Activated T-cell treated with anti-CD3 and anti-CD28 coated beads, Interleukin-2, amount 50 U/mL, for 4 hours (primary cell): ENCODE measurements around the gene ASCL5. TPM values are rescaled to one million over a fixed set of nuclear protein-coding genes. Genes with fewer than 3 reads are reported as not detected.

ENCODE experiments used
- ATAC-seq, 2 donors: fragments of 200-7000 bp; cut with Tn5 transposase; one replicate each; pipeline ENCODE4 v1.10.0; 2021
- DNase-seq: peaks from one replicate; pipeline ENCODE4 v3.0.0-alpha.2; 2020
- H3K27me3 Mint-ChIP-seq: one replicate; pipeline ENCODE4 v1.8.0; 2021; ENCODE audit warnings: low read depth, mixed read lengths
- H3K36me3 Mint-ChIP-seq: one replicate; pipeline ENCODE4 v1.8.0; 2022; ENCODE audit warnings: mixed read lengths; ENCODE audit not compliant: insufficient read depth
- H3K4me1 Mint-ChIP-seq: one replicate; pipeline ENCODE4 v1.8.0; 2021; ENCODE audit warnings: low read depth, mixed read lengths
- H3K4me3 Mint-ChIP-seq: one replicate; pipeline ENCODE4 v1.8.0; 2021; ENCODE audit warnings: mild to moderate bottlenecking, moderate library complexity, mixed read lengths
- H3K9me3 Mint-ChIP-seq: one replicate; pipeline ENCODE4 v1.8.0; 2021; ENCODE audit warnings: mixed read lengths
- total RNA-seq, 3 donors: library from RNA; stranded (reverse); gene quantifications; one replicate each; pipeline ENCODE4 v1.2.1, GENCODE V29; 2021

Gene ASCL5
- total RNA-seq, 3 donors from 2014 or later, result not detected

- DNase-seq (no peak), ATAC-seq (no peak)
- Mint-ChIP-seq H3K9me3 (no peaks in the 10 kb centered on the region), H3K4me1 (peaks cover 6% of the 10 kb centered on the region), H3K36me3 (no peaks in the 10 kb centered on the region), H3K27me3 (peaks cover 13% of the 10 kb centered on the region), H3K4me3 (no peak overlapping the region)
Measured at GRCh38 chr1:201084295-201084694, 42.7 kb downstream of the ASCL5 start.

GRCh38 chr1:201083741-201084140, 43.2 kb downstream of the ASCL5 start:
- ATAC-seq, result no peak
- no peaks in the 10 kb centered on the region for H3K36me3 Mint-ChIP-seq

GRCh38 chr1:201080135-201080534, 46.8 kb downstream of the ASCL5 start:
- no peaks in the 10 kb centered on the region for H3K9me3 Mint-ChIP-seq
- peaks cover 6% of the 10 kb centered on the region for H3K4me1 Mint-ChIP-seq
- H3K36me3 Mint-ChIP-seq, result no peaks in the 10 kb centered on the region
- peaks cover 2% of the 10 kb centered on the region for H3K27me3 Mint-ChIP-seq
- ATAC-seq (no peak), DNase-seq (no peak)
- H3K4me3 Mint-ChIP-seq, result no peak overlapping the region

More at GRCh38 chr1:201083741-201084140, 43.2 kb downstream of the ASCL5 start:
- Mint-ChIP-seq H3K9me3 (no peaks in the 10 kb centered on the region), H3K27me3 (peaks cover 15% of the 10 kb centered on the region), H3K4me3 (no peak overlapping the region), H3K4me1 (peaks cover 6% of the 10 kb centered on the region)
- no peak for DNase-seq

- no peak for DNase-seq
- Mint-ChIP-seq H3K4me3 (no peak overlapping the region), H3K9me3 (no peaks in the 10 kb centered on the region), H3K4me1 (no peaks in the 10 kb centered on the region), H3K27me3 (peaks cover 2% of the 10 kb centered on the region), H3K36me3 (no peaks in the 10 kb centered on the region)
- no peak for ATAC-seq
Measured at GRCh38 chr1:201077736-201078135, 49.2 kb downstream of the ASCL5 start.

- Mint-ChIP-seq H3K4me1 (no peaks in the 10 kb centered on the region), H3K36me3 (no peaks in the 10 kb centered on the region), H3K4me3 (no peak overlapping the region), H3K27me3 (peaks cover 2% of the 10 kb centered on the region), H3K9me3 (no peaks in the 10 kb centered on the region)
- DNase-seq (no peak), ATAC-seq (no peak)
Measured at GRCh38 chr1:201077116-201077515, 49.9 kb downstream of the ASCL5 start.

- H3K4me1 Mint-ChIP-seq, result peaks cover 4% of the 10 kb centered on the region
- DNase-seq (no peak), ATAC-seq (no peak)
Measured at GRCh38 chr1:201076092-201076491, 50.9 kb downstream of the ASCL5 start.

GRCh38 chr1:201074018-201074417, 53.0 kb downstream of the ASCL5 start:
- DNase-seq (no peak), ATAC-seq (no peak)
- Mint-ChIP-seq H3K9me3 (no peaks in the 10 kb centered on the region), H3K4me3 (no peak overlapping the region), H3K36me3 (no peaks in the 10 kb centered on the region), H3K4me1 (peaks cover 4% of the 10 kb centered on the region), H3K27me3 (peaks cover 4% of the 10 kb centered on the region)

More at GRCh38 chr1:201076092-201076491, 50.9 kb downstream of the ASCL5 start:
- H3K27me3 Mint-ChIP-seq, result peaks cover 2% of the 10 kb centered on the region
- H3K36me3 Mint-ChIP-seq, result no peaks in the 10 kb centered on the region
- no peaks in the 10 kb centered on the region for H3K9me3 Mint-ChIP-seq
- H3K4me3 Mint-ChIP-seq, result no peak overlapping the region

GRCh38 chr1:201072922-201073321, 54.1 kb downstream of the ASCL5 start:
- Mint-ChIP-seq H3K27me3 (peaks cover 5% of the 10 kb centered on the region), H3K4me3 (no peak overlapping the region), H3K9me3 (no peaks in the 10 kb centered on the region), H3K36me3 (no peaks in the 10 kb centered on the region), H3K4me1 (peaks cover 4% of the 10 kb centered on the region)
- ATAC-seq, result no peak
- no peak for DNase-seq

GRCh38 chr1:201072149-201072548, 54.8 kb downstream of the ASCL5 start:
- Mint-ChIP-seq H3K27me3 (peaks cover 8% of the 10 kb centered on the region), H3K4me1 (peaks cover 4% of the 10 kb centered on the region), H3K4me3 (no peak overlapping the region), H3K36me3 (no peaks in the 10 kb centered on the region), H3K9me3 (no peaks in the 10 kb centered on the region)
- ATAC-seq (no peak), DNase-seq (no peak)

- ATAC-seq (no peak), DNase-seq (no peak)
- H3K36me3 Mint-ChIP-seq, result no peaks in the 10 kb centered on the region
- no peaks in the 10 kb centered on the region for H3K9me3 Mint-ChIP-seq
- H3K4me1 Mint-ChIP-seq, result peaks cover 4% of the 10 kb centered on the region
- H3K4me3 Mint-ChIP-seq, result no peak overlapping the region
- peaks cover 11% of the 10 kb centered on the region for H3K27me3 Mint-ChIP-seq
Measured at GRCh38 chr1:201069636-201070035, 57.3 kb downstream of the ASCL5 start.

- ATAC-seq (no peak), DNase-seq (no peak)
- Mint-ChIP-seq H3K4me1 (peaks cover 4% of the 10 kb centered on the region), H3K9me3 (no peaks in the 10 kb centered on the region), H3K4me3 (no peak overlapping the region), H3K27me3 (peaks cover 13% of the 10 kb centered on the region), H3K36me3 (no peaks in the 10 kb centered on the region)
Measured at GRCh38 chr1:201068976-201069375, 58.0 kb downstream of the ASCL5 start.

- no peak for DNase-seq
- Mint-ChIP-seq H3K27me3 (peaks cover 18% of the 10 kb centered on the region), H3K4me1 (peaks cover 4% of the 10 kb centered on the region), H3K9me3 (no peaks in the 10 kb centered on the region), H3K36me3 (no peaks in the 10 kb centered on the region), H3K4me3 (no peak overlapping the region)
- ATAC-seq, result no peak
Measured at GRCh38 chr1:201066986-201067385, 60.0 kb downstream of the ASCL5 start.

- Mint-ChIP-seq H3K36me3 (no peaks in the 10 kb centered on the region), H3K27me3 (peaks cover 18% of the 10 kb centered on the region)
Measured at GRCh38 chr1:201065686-201066085, 61.3 kb downstream of the ASCL5 start.

GRCh38 chr1:201064806-201065205, 62.2 kb downstream of the ASCL5 start:
- H3K36me3 Mint-ChIP-seq, result no peaks in the 10 kb centered on the region
- H3K27me3 Mint-ChIP-seq, result peaks cover 18% of the 10 kb centered on the region
- ATAC-seq, result no peak
- H3K4me3 Mint-ChIP-seq, result no peak overlapping the region
- H3K9me3 Mint-ChIP-seq, result no peaks in the 10 kb centered on the region
- H3K4me1 Mint-ChIP-seq, result no peaks in the 10 kb centered on the region
- DNase-seq, result no peak

More at GRCh38 chr1:201065686-201066085, 61.3 kb downstream of the ASCL5 start:
- Mint-ChIP-seq H3K9me3 (no peaks in the 10 kb centered on the region), H3K4me1 (no peaks in the 10 kb centered on the region), H3K4me3 (no peak overlapping the region)
- ATAC-seq (no peak), DNase-seq (no peak)
